Activated T-cell treated with anti-CD3 and anti-CD28 coated beads, Interleukin-2, amount 50 U/mL, for 72 hours (primary cell): ENCODE results near the gene MST1R. TPM values are rescaled to one million over a fixed set of nuclear protein-coding genes. Genes with fewer than 3 reads are reported as not detected.
"Not testable (repeated sequence)": the region's sequence is repeated elsewhere in the genome, so short reads cannot be mapped to it uniquely, and the experiment has no call there.

Source experiments
- ATAC-seq, 2 donors: fragments of 150-1000 bp; cut with Tn5 transposase; replicated peaks in 1 of 2; 2 replicates each; pipeline ENCODE4 v1.10.0; 2021; ENCODE audit warnings: moderate library complexity in 2 of 2, mild to moderate bottlenecking in 1 of 2
- DNase-seq, 2 donors: peaks; one replicate each; pipeline ENCODE4 v3.0.0; 2021 to 2022; ENCODE audit warnings: mixed read lengths in 1 of 2
- H3K27ac Mint-ChIP-seq: one replicate; pipeline ENCODE4 v1.8.0; 2022; ENCODE audit warnings: mild to moderate bottlenecking, moderate library complexity, mixed read lengths
- H3K27me3 Mint-ChIP-seq: one replicate; pipeline ENCODE4 v1.8.0; 2022; ENCODE audit warnings: low read depth, mixed read lengths
- H3K36me3 Mint-ChIP-seq, 2 donors: one replicate each; pipeline ENCODE4 v1.8.0; 2022; ENCODE audit warnings: mixed read lengths in 2 of 2, mild to moderate bottlenecking in 1 of 2; ENCODE audit not compliant: insufficient read depth in 2 of 2
- H3K4me1 Mint-ChIP-seq: one replicate; pipeline ENCODE4 v1.8.0; 2022; ENCODE audit warnings: low read depth, mixed read lengths
- H3K4me3 Mint-ChIP-seq, 2 donors: one replicate each; pipeline ENCODE4 v1.8.0; 2022; ENCODE audit warnings: mild to moderate bottlenecking in 2 of 2, mixed read lengths in 2 of 2, moderate library complexity in 2 of 2
- H3K9me3 Mint-ChIP-seq, 2 donors: one replicate each; pipeline ENCODE4 v1.8.0; 2022; ENCODE audit warnings: mixed read lengths in 2 of 2
- total RNA-seq, 2 donors: library from RNA; stranded (reverse); gene quantifications; one replicate each; pipeline ENCODE4 v1.2.3, GENCODE V29; 2022

The MST1R gene
- total RNA-seq, 2 donors from 2014 or later, result 0.84 to 2.4 TPM

DNA sequence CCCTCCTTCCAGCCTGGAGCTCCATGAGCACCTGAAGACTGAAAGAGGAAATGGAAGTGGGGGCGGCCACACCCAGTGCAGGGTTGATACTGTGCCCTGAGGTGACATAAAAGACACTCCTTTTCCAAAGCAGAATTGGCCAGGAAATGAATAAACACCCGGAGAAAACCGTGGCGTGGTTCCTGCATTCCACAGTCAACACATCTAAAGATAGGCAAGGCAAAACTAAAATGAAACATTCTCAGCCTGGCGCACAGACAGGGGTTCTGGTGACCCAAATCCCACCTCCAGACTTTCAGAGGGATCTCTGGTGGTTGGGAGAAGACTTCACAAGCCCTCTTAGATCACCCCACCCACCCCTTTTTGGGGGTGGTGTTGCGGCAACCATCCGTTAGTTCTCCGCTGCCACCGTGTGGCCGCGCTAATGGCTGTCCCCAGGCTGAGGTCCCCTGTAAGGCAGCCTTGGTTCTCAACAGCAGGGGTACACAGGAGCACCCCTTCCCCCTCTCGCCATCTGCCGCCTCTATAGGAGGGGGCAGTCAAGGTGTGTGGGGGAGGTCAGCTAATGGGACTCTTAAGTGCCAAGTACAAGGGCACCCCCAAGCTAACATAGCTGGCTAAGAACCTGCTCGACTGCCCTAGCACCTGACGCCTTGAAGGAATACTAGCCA, 2.5 kb upstream of the MST1R start:
- Mint-ChIP-seq H3K27me3 (no peaks in the 10 kb centered on the region), H3K4me1 (peaks cover 15% of the 10 kb centered on the region), H3K27ac (peak overlapping the region; percentile 81), H3K36me3 (peaks cover 0 to 4% of the 10 kb centered on the region in 2 donors), H3K9me3 (no peaks in the 10 kb centered on the region), H3K4me3 (peak overlapping the region; percentile 65 to 76)
- DNase-seq (peak; percentile 50 to 62), ATAC-seq (peak; percentile 19 to 50)

DNA sequence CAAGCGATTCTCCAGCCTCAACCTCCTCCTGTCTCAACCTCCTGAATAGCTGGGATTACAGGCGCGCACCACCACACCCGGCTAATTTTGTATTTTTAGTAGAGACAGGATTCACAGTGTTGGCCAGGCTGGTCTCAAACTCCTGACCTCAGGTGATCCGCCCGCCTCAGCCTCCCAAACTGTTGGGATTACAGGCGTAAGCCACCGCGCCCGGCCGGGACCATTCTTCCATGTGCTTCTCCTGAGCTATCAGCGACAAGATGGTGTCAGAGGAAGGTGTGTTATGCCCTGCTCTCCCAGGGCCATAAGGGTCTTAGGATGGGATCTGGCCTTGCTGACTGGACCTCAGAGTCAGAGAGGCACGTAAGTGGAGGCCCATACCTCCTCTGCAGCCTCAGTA, 775 bp upstream of the MST1R start:
- not testable (repeated sequence) for DNase-seq, H3K9me3 Mint-ChIP-seq, H3K27me3 Mint-ChIP-seq, H3K36me3 Mint-ChIP-seq, H3K27ac Mint-ChIP-seq, ATAC-seq
- H3K4me1 Mint-ChIP-seq, result peaks cover 15% of the 10 kb centered on the region
- H3K4me3 Mint-ChIP-seq, result peak overlapping the region; percentile 84 to 91

DNA sequence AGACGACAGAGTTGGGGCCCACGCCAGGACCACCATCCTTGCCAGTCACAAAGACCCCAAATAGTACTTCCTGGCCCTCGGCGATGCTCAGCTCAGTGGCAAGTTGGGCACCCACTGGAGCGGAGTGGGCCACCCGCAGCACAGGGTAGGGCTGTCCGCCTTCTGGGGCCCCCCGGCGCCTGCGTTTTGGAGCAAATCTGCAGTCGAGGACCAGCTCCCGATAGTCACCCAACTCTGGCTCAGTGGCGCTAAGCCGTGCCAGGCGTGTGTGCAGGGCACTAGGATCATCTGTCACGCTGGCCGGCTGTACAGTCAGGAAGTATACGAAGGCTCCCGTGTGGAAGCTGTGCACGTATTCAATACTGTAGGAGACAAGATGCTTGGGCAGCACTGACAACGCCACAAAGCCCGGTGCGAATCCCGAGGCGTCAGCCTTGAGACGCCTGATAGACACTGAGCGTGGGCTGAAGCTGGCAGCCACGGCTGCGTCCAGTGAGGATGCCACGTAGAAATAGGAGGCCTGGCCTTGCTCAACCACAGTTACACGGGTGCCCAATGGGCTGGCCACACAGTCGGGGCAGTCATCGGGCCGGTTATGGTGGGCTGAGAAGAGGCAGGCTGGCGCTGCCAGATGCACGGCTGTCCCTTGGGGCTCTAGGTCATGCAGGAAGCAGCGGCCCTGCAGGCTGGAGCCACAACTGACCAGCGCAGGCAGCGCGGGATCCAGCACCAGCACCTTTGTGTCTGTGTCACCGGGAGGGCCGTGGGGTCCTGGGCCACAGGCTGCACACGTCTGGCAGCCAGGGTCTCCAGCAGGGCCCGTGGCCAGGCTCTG, 945 bp downstream of the MST1R start:
- Mint-ChIP-seq H3K9me3 (no peaks in the 10 kb centered on the region), H3K4me1 (peaks cover 15% of the 10 kb centered on the region), H3K27me3 (no peaks in the 10 kb centered on the region), H3K27ac (no peak overlapping the region), H3K36me3 (no peaks in the 10 kb centered on the region), H3K4me3 (peak overlapping the region; percentile 21 to 56)
- DNase-seq (no peak), ATAC-seq (no peak)

DNA sequence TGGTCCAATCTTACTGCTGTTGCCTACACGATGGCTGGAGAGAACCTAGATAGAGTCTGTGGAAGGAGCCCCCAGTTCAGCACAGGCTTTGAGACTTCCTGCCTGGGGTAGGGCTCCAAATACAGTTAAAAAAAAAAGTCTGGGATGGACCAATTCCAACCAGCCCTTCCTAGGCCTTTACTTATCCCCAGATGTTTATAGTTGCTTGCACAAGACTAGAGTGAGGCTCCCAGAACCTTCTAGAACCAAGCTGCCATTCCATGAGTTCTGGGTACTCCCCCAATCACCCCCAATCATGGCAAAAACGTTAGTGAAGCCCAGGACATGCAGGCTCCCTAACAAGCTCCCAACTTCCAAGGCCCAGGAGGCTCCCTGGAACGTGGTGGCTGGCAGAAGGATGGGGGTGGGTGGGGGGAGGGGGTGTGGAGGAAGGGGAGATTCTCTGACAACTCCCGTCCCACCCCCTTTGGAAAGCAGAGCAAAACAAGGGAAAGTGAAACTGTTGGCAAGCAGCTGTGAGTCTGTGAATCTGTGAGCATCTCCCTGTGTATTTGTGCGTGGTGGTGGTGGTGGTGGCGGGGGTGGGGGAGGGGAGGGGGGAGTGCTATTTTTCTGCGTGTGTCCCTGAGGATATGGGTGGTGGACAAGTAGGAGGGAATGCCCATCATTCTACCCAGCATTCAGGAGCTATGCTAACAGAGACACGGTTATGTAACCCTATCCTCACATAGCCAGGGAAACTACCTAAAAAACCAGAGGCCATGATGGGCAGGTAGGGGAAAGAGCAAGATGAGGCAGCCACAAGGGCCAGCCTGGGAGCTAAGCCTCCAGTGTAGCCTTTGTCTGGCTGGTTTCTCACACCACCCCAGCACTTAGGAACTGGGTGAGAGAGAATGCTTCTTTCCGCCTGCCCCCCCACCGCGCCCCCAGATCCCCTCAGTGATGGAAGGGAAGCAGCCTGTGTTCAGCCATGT, 2.0 kb downstream of the MST1R start:
- Mint-ChIP-seq H3K36me3 (no peaks in the 10 kb centered on the region), H3K4me3 (no peak overlapping the region), H3K27me3 (no peaks in the 10 kb centered on the region), H3K27ac (no peak overlapping the region), H3K9me3 (no peaks in the 10 kb centered on the region), H3K4me1 (peaks cover 15% of the 10 kb centered on the region)
- DNase-seq, result no peak
- no peak for ATAC-seq

DNA sequence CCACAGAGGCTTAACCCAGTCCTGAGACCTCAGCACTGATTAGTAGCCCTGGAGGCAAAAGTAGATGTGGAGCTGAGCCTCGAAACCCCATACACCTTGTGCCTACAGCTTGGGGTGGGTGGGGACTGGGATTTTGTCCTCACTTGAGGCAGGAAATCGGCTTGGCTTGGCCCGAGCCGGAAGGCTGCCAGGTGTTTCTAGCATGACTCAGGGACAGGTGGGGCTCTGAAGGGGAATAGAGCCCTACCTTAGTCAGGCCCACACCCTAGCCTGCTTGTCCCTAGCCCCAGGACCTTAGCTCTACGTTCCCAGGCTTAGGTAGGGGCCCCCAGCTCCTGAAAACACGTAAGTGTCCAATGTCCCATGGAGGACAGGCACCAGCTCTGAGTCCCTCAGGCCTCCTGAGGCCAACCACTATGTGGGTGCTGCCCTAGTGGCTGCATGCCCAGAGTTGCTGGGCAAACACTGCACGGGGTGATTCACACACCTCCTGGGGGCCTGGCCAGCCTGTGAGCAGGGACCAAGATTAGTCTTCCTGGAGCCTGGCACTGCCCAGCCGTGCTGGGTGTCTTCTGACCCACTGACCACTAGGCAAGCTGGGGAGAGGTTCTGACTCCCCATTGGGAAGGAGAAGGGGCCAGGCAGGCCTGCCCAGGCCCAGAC, 3.1 kb downstream of the MST1R start:
- no peaks in the 10 kb centered on the region for H3K36me3 Mint-ChIP-seq
- H3K4me1 Mint-ChIP-seq, result peaks cover 4% of the 10 kb centered on the region
- H3K27me3 Mint-ChIP-seq, result no peaks in the 10 kb centered on the region
- H3K27ac Mint-ChIP-seq, result no peak overlapping the region
- H3K9me3 Mint-ChIP-seq, result no peaks in the 10 kb centered on the region
- ATAC-seq (no peak), DNase-seq (no peak)
- H3K4me3 Mint-ChIP-seq, result no peak overlapping the region

DNA sequence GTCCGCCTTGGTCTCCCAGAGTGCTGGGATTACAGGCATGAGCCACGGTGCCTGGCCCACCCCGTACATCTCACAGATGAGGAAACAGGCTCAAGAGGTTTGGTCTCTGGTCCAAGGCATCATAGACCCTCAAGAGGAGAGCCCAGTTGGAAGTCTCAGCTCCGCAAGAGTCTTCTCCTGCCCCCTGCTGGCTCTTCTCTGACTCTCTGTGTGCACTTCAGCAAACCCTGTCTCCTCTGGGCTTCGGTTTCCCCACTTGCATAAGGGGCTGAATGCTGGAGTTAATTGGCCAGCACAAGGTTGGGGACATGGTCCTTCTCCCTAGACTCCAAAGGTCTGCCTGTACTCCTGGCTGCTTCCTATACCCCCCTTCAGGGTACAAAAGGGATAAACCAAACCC, 3.9 kb downstream of the MST1R start:
- Mint-ChIP-seq H3K9me3 (no peaks in the 10 kb centered on the region), H3K4me3 (no peak overlapping the region), H3K36me3 (no peaks in the 10 kb centered on the region), H3K27ac (no peak overlapping the region), H3K27me3 (no peaks in the 10 kb centered on the region), H3K4me1 (no peaks in the 10 kb centered on the region)
- ATAC-seq (no peak), DNase-seq (no peak)

DNA sequence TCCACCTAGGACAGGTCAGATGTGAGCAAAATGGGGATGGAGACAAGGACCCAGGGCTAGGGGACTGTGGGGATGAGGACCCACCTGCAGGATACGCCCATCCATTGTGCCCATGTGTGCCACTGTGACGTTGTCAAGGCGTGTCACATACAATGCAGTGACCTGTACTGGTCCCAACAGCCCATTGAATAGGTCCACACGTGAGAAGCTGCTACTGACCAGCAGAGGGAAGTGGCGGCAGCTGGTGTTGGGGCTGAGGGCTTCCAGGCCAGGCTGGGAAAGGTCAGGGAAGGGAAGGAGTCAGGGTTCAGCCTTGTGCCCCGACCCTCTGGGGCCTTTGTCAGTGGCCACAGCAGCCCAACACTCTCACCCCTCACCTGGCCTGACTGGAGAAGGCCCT, 4.7 kb downstream of the MST1R start:
- DNase-seq (no peak), ATAC-seq (no peak)
- no peaks in the 10 kb centered on the region for H3K4me1 Mint-ChIP-seq
- no peaks in the 10 kb centered on the region for H3K36me3 Mint-ChIP-seq
- no peak overlapping the region for H3K27ac Mint-ChIP-seq
- no peaks in the 10 kb centered on the region for H3K27me3 Mint-ChIP-seq
- H3K9me3 Mint-ChIP-seq, result no peaks in the 10 kb centered on the region
- no peak overlapping the region for H3K4me3 Mint-ChIP-seq

DNA sequence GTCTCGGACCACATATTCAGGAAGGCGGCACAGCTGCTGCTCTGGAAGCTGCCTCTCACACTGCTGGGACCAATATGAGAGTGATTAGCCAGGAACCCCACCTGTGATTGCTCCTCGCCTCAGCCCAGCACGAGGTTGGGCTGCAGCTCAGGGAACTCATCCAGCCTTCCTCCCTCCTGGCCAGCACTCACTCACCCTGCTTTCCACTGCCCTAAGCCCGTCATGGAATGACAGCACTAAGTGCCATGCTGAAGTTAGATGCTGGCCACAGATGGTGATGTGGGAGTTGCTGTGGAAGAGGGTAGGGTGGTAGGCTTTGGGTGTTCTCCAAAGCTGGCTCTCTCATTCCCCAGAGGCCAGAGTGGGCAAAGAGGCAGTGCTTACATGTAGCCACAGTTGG, 7.3 kb downstream of the MST1R start:
- no peaks in the 10 kb centered on the region for H3K27me3 Mint-ChIP-seq

DNA sequence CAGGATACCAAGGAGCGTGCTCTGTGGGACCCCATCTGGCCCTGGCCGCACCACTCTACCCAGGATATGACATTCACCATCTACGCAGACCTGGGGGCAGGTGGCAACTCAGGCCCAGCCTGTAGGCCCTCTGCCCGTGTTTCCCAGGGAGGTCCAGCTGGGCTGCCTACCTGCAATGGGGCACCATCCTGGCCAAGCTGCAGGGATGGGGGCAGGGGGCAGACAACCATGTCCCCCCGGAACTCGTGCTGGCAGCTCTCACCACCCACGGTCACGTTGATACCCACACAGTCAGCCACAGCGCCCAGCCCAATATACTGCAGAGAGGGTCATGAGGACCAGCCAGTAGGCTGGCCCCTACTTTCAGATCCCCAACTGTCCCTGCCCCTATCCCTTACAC, 7.9 kb downstream of the MST1R start:
- Mint-ChIP-seq H3K27me3 (no peaks in the 10 kb centered on the region), H3K4me1 (no peaks in the 10 kb centered on the region), H3K27ac (no peak overlapping the region), H3K9me3 (no peaks in the 10 kb centered on the region), H3K36me3 (no peaks in the 10 kb centered on the region), H3K4me3 (no peak overlapping the region)
- no peak for DNase-seq
- no peak for ATAC-seq

More for the DNA sequence above, 7.3 kb downstream of the MST1R start:
- Mint-ChIP-seq H3K9me3 (no peaks in the 10 kb centered on the region), H3K4me3 (no peak overlapping the region), H3K27ac (no peak overlapping the region), H3K4me1 (no peaks in the 10 kb centered on the region), H3K36me3 (no peaks in the 10 kb centered on the region)
- no peak for DNase-seq
- ATAC-seq, result no peak

DNA sequence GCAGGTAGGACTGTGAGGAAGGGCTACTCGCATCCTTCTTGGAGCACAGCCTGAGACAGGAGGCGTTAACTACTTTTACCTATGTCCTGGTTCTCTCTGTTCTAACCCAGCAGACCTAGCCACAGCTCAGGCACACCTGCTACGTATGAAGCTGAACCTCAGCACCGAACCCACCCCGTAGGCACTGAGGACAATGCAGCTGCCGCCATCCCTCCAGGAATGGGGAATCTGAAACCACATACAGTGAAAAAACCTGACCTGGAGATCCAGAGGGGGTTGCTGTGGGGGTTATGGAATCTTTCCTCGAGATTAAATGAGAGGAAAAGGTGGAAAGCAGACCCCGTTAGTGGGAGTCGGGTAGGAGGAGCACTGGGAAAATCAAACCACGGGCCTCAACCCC, 14.4 kb downstream of the MST1R start:
- DNase-seq, result no peak
- H3K4me1 Mint-ChIP-seq, result no peaks in the 10 kb centered on the region
- H3K9me3 Mint-ChIP-seq, result no peaks in the 10 kb centered on the region
- no peaks in the 10 kb centered on the region for H3K36me3 Mint-ChIP-seq
- no peaks in the 10 kb centered on the region for H3K27me3 Mint-ChIP-seq
- H3K4me3 Mint-ChIP-seq, result no peak overlapping the region
- no peak overlapping the region for H3K27ac Mint-ChIP-seq
- ATAC-seq, result no peak

DNA sequence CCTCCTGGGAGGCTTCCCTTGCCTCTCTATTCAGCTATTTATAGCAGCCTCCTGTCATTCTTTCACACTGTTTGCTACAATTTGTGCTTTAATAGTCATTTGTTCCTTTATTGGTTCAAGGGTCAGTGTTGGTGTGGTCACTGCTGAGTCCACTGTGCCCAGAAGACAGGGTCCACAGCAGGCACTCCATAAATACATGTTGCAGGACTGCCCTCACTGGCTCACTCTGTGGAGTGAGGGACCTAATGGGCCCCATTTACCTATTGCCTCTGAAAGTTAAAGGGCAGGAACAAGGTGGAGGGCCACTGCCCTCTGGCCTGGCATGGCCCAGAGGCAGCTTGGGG, 16.8 kb downstream of the MST1R start:
- H3K9me3 Mint-ChIP-seq, result no peaks in the 10 kb centered on the region
- H3K27ac Mint-ChIP-seq, result no peak overlapping the region
- no peaks in the 10 kb centered on the region for H3K4me1 Mint-ChIP-seq
- ATAC-seq (no peak), DNase-seq (no peak)
- H3K4me3 Mint-ChIP-seq, result no peak overlapping the region
- H3K36me3 Mint-ChIP-seq, result no peaks in the 10 kb centered on the region
- H3K27me3 Mint-ChIP-seq, result no peaks in the 10 kb centered on the region

DNA sequence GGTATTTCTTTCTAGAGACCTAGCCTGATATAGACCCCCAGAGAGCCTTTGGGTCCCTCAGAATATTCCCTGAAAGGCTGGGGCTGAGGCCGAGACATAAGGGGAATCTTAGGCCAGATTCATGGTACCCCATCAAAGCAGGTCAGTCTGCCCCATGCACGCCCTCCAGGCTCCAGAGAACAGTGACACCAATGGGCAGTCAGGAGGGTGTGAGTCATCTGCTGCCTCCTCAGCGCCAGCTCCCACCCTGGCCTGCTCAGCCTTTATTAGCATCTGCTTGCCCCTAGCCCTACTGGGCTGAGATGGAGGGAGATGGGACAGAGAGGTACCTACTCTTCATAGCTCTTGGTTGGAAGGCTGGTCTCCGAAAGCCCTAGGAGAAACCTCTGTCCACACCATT, 19.7 kb downstream of the MST1R start:
- H3K27me3 Mint-ChIP-seq, result no peaks in the 10 kb centered on the region
- no peaks in the 10 kb centered on the region for H3K4me1 Mint-ChIP-seq
- H3K4me3 Mint-ChIP-seq, result no peak overlapping the region
- no peaks in the 10 kb centered on the region for H3K9me3 Mint-ChIP-seq
- no peaks in the 10 kb centered on the region for H3K36me3 Mint-ChIP-seq
- no peak overlapping the region for H3K27ac Mint-ChIP-seq
- no peak for ATAC-seq
- no peak for DNase-seq

DNA sequence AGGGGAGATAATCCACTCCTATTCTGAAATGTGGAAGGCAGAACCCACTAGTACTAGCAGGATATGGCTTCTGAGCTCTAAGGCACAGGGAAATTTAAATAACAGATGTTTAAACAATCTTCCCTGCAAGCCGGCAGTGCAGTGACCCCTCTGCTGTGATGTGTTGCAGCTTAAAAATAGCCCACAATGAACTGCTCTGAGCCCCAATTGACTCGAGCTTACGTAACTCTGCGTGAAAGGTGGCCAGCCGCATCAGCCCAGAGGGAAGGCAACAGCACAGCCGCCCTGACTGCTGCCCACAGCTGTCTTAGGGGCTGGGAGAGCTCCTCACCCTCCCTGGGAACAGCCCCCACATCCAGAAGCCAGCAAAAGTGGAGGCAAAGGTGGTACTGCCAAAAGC, 21.5 kb downstream of the MST1R start:
- no peaks in the 10 kb centered on the region for H3K4me1 Mint-ChIP-seq
- no peaks in the 10 kb centered on the region for H3K27me3 Mint-ChIP-seq
- ATAC-seq (no peak), DNase-seq (no peak)
- no peak overlapping the region for H3K4me3 Mint-ChIP-seq
- no peaks in the 10 kb centered on the region for H3K36me3 Mint-ChIP-seq
- no peaks in the 10 kb centered on the region for H3K9me3 Mint-ChIP-seq
- no peak overlapping the region for H3K27ac Mint-ChIP-seq
